Vagina (tissue), 2 donors: ENCODE results near the gene MPI. TPM values are rescaled to one million over a fixed set of nuclear protein-coding genes. Genes with fewer than 3 reads are reported as not detected.

Experiments used
- DNase-seq, 2 donors: peaks; one replicate each; pipeline ENCODE4 v3.0.0-alpha.2; 2017; ENCODE audit errors: extremely low spot score in 2 of 2
- H3K27ac ChIP-seq: fragments of 200-600 bp; sonication (generic); one replicate; pipeline ENCODE4 v1.5.1; 2019
- H3K27me3 ChIP-seq: fragments of 200-600 bp; sonication (generic); one replicate; pipeline ENCODE4 v1.5.1; 2019
- H3K36me3 ChIP-seq, 2 donors: fragments of 200-600 bp; sonication (generic); one replicate each; pipeline ENCODE4 v1.5.1; 2017 to 2019
- H3K4me1 ChIP-seq: fragments of 200-600 bp; sonication (generic); one replicate; pipeline ENCODE4 v1.5.1; 2019
- H3K4me3 ChIP-seq, 2 donors: fragments of 200-600 bp; sonication (generic); 1 replicate in 1 of 2; 2 replicates in 1 of 2; pipeline ENCODE4 v1.5.1; 2016 to 2019
- H3K9me3 ChIP-seq: fragments of 200-600 bp; sonication (generic); one replicate; pipeline ENCODE4 v1.5.1; 2019
- CTCF ChIP-seq, 3 experiments: fragments of 450-650 bp in 2 of 3; fragments of 200-600 bp in 1 of 3; sonication (generic) in 1 of 3; IDR thresholded peaks; one replicate each; pipeline ENCODE4 v1.5.1; 2017 to 2019; ENCODE audit warnings: antibody characterized with exemption in 3 of 3, mild to moderate bottlenecking in 2 of 3, moderate library complexity in 2 of 3
- POLR2A ChIP-seq, 2 donors: fragments of 450-650 bp; IDR thresholded peaks; one replicate each; pipeline ENCODE4 v1.6.1; 2017; ENCODE audit warnings: antibody characterized with exemption in 2 of 2, mild to moderate bottlenecking in 2 of 2, moderate library complexity in 2 of 2
- POLR2AphosphoS5 ChIP-seq, 2 donors: sonication (generic); formaldehyde crosslinking; IDR thresholded peaks; one replicate each; pipeline ENCODE4 v1.9.0; 2017; ENCODE audit warnings: antibody characterized with exemption in 2 of 2, mild to moderate bottlenecking in 2 of 2, low read depth in 1 of 2; ENCODE audit not compliant: insufficient read depth in 1 of 2
- intact Hi-C: fragments of 100-400 bp; cut with DNase I; formaldehyde crosslinking; loops from one replicate; pipeline ENCODE4 v1.15.1; 2023
- total RNA-seq: library from RNA; depleted of rRNA; stranded (reverse); fragments of >200 nt; gene quantifications from one replicate; pipeline ENCODE4 v1.2.3, GENCODE V29; 2016

Gene MPI
- total RNA-seq, 1 donor from 2014 or later = 43.2 TPM

GRCh38 chr15:74863239-74864056 lies 26.4 kb upstream of the MPI start:
- Histone ChIP-seq H3K27me3 (no peaks in the 10 kb centered on the region), H3K4me1 (peaks cover 70% of the 10 kb centered on the region), H3K27ac (no peak overlapping the region), H3K36me3 (no peaks in the 10 kb centered on the region), H3K9me3 (no peaks in the 10 kb centered on the region), H3K4me3 (no peak overlapping the region)
- intact Hi-C loops = no loop called here
- DNase-seq = no peak
- TF ChIP-seq CTCF (IDR thresholded peaks at IDR 0.05) (no peak), POLR2AphosphoS5 (IDR thresholded peaks at IDR 0.05; ENCODE audit: insufficient read depth in 1 of 2, low read depth in 1 of 2) (no peak), POLR2A (IDR thresholded peaks at IDR 0.05) (no peak)

GRCh38 chr15:74864296-74864695 lies 25.5 kb upstream of the MPI start:
- H3K9me3 ChIP-seq = no peaks in the 10 kb centered on the region
- peaks cover 70% of the 10 kb centered on the region for H3K4me1 ChIP-seq
- no peaks in the 10 kb centered on the region for H3K36me3 ChIP-seq
- no peak overlapping the region for H3K4me3 ChIP-seq
- TF ChIP-seq POLR2A (IDR thresholded peaks at IDR 0.05) = no peak
- TF ChIP-seq CTCF (IDR thresholded peaks at IDR 0.05) = no peak
- TF ChIP-seq POLR2AphosphoS5 (IDR thresholded peaks at IDR 0.05; ENCODE audit: insufficient read depth in 1 of 2, low read depth in 1 of 2) = no peak
- H3K27ac ChIP-seq = no peak overlapping the region
- intact Hi-C loops = no loop called here
- no peak for DNase-seq
- no peaks in the 10 kb centered on the region for H3K27me3 ChIP-seq

GRCh38 chr15:74865316-74865715 lies 24.5 kb upstream of the MPI start:
- no peak for DNase-seq
- intact Hi-C loops = no loop called here
- Histone ChIP-seq H3K36me3 (no peaks in the 10 kb centered on the region), H3K9me3 (no peaks in the 10 kb centered on the region), H3K27me3 (no peaks in the 10 kb centered on the region), H3K4me1 (peaks cover 71% of the 10 kb centered on the region), H3K27ac (peak overlapping the region; percentile 10), H3K4me3 (no peak overlapping the region)
- no peak for TF ChIP-seq POLR2A (IDR thresholded peaks at IDR 0.05)
- no peak for TF ChIP-seq CTCF (IDR thresholded peaks at IDR 0.05)
- no peak for TF ChIP-seq POLR2AphosphoS5 (IDR thresholded peaks at IDR 0.05; ENCODE audit: insufficient read depth in 1 of 2, low read depth in 1 of 2)

- Histone ChIP-seq H3K9me3 (no peaks in the 10 kb centered on the region), H3K4me3 (no peak overlapping the region), H3K27ac (peak overlapping the region; percentile 42), H3K27me3 (no peaks in the 10 kb centered on the region), H3K4me1 (peaks cover 78% of the 10 kb centered on the region), H3K36me3 (no peaks in the 10 kb centered on the region)
- TF ChIP-seq POLR2A (IDR thresholded peaks at IDR 0.05) (no peak), POLR2AphosphoS5 (IDR thresholded peaks at IDR 0.05; ENCODE audit: insufficient read depth in 1 of 2, low read depth in 1 of 2) (peak in 1 of 2 donors; percentile 24), CTCF (IDR thresholded peaks at IDR 0.05) (no peak)
- intact Hi-C loops = no loop called here
- no peak for DNase-seq
Observed at GRCh38 chr15:74866090-74866489, 23.8 kb upstream of the MPI start.

- Histone ChIP-seq H3K4me3 (no peak overlapping the region), H3K9me3 (no peaks in the 10 kb centered on the region), H3K27me3 (no peaks in the 10 kb centered on the region), H3K27ac (peak overlapping the region; percentile 40), H3K4me1 (peaks cover 93% of the 10 kb centered on the region), H3K36me3 (no peaks in the 10 kb centered on the region)
- DNase-seq = no peak
- intact Hi-C loops = no loop called here
- TF ChIP-seq POLR2AphosphoS5 (IDR thresholded peaks at IDR 0.05; ENCODE audit: insufficient read depth in 1 of 2, low read depth in 1 of 2) (no peak), POLR2A (IDR thresholded peaks at IDR 0.05) (no peak), CTCF (IDR thresholded peaks at IDR 0.05) (no peak)
Observed at GRCh38 chr15:74867466-74868038, 22.3 kb upstream of the MPI start.
